GM10266 (cell line): ENCODE results near the gene WDR46.

Experiments used
- DNase-seq: peaks from one replicate; pipeline ENCODE4 v3.0.0; 2012; ENCODE audit errors: extremely low spot score
- TF ChIP-seq, protein P1 (sequence below): IDR thresholded peaks from 2 replicates; pipeline ENCODE4 v1.5.1; 2012; ENCODE audit warnings: mild to moderate bottlenecking, low read depth; ENCODE audit not compliant: control insufficient read depth, insufficient read depth; ENCODE audit errors: missing control alignments

The WDR46 gene

DNA sequence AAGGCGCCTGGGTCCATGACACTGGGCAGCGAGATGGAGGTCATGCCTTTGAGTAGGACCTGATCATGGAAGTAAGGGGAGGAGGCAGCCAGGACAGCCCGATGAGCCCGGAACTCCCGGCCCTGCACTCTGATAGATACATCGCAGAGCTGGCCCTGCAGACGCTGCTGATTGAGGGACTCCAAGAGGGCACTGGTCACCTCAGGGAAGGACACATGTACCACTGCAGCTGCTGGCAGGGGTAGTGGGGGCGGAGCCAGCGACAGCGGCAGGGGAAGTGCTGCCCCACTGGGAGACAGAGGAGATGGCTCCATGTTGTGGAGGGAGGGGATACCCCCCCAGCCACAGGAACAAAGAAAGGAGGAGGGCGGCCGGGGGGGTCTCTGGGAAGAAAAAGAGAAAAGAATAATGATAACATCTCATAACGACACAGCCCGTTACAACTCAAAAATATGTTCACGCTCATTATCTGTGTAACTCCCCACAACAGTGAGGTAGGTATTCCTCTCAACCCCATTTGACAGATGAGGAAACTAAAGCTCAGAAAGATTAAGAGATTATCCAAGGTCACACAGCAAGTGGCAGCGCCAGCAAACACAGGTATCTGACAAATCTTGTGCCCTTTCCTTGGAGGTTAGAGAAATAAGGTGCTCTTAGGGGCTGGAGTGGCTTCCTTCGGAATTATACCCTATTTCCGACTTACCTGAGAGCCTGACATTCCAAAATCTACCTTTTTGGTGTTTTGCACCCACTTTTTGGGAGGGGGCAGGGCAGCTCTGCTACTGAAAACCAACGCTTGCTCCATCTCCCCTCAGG, 27.8 kb upstream of the WDR46 start:
- DNase-seq: no peak
- TF ChIP-seq, protein P1, sequence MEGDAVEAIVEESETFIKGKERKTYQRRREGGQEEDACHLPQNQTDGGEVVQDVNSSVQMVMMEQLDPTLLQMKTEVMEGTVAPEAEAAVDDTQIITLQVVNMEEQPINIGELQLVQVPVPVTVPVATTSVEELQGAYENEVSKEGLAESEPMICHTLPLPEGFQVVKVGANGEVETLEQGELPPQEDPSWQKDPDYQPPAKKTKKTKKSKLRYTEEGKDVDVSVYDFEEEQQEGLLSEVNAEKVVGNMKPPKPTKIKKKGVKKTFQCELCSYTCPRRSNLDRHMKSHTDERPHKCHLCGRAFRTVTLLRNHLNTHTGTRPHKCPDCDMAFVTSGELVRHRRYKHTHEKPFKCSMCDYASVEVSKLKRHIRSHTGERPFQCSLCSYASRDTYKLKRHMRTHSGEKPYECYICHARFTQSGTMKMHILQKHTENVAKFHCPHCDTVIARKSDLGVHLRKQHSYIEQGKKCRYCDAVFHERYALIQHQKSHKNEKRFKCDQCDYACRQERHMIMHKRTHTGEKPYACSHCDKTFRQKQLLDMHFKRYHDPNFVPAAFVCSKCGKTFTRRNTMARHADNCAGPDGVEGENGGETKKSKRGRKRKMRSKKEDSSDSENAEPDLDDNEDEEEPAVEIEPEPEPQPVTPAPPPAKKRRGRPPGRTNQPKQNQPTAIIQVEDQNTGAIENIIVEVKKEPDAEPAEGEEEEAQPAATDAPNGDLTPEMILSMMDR: no peak

DNA sequence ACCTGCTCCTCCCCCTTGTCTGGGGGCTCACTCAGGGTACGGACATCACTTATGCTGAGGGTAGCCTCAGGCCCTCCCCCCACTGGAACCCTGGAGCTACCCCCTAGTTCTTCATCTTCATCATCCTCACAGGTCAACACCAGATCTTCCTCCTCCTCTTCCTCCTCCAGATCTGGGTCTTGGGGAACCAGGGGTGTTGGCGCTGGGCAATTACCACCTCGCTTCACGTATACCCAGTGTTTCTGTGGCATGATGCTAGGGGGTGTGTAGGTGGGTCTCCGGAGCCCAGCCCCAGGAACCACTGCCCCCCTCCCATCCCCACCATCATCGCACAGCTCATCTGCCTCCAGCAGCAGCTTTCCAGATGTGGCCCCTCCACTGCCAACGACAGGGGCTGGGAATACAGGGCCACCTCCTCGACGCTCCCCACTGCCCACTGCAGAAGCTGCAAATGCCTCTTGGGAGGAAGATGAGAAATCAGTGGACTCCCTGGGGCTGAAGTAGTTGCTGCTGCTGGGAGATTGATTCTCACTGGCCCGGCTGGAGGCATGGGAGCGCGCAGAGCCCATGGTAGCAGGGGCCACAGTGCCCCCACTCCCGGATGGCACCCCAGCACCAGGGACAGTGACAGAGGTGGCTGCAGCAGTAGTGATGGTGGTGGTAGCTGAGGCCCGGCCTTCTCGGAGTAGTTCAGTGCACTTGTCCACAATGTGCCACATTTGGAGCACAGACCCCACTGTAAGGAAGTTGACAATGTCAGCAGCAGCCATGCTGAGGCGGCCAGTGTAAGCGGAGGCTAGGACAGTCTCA, 27.0 kb upstream of the WDR46 start:
- TF ChIP-seq, protein P1: no peak
- DNase-seq: no peak

DNA sequence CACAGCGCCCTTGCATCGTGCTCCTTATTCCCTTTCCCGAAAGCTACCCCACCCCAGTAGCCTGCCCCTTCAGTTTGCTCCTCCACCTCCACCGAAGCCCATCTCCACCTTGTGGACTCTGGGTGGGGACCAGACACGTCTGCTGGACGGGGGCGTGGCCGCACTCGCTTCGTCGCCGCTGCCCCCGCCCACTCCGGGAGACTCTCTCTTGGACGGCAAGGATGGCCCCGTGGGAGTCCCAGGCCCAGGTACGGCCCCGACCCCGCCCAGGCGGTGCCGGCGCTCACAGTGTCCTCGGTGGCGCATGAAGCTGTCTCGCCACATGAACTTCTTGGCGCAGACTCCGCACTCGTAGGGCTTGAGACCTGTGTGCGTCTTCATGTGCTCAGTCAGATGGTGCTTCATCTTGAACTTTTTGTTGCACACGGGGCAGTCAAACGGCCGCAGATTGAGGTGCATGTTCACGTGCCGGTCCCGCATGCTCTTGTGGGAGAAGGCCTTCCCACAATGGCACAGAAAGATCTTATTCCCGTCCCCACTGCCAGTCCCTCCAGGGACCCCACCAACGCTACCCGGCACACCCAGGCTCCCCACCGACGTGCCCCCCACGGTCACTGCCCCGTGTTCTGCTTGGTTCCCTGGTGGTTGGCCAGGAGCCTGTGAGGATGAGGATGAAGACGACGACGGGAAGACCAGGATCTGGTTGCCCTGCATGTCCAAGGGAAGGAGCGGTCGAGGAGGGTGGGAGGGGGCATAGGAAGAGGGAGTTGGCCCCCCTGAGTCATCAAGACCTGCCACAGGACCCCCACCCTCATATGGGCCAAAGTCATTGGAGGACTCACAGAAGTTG, 26.1 kb upstream of the WDR46 start:
- no peak for DNase-seq
- TF ChIP-seq, protein P1: no peak

- peak; percentile 77 for DNase-seq
- TF ChIP-seq, protein P1: no peak
Observed at GRCh38 chr6:33314515-33314942, 25.5 kb upstream of the WDR46 start.

- DNase-seq: peak; percentile 89
- TF ChIP-seq, protein P1: no peak
Observed at GRCh38 chr6:33313709-33314514, 24.9 kb upstream of the WDR46 start, which contains the start of gene TAPBP. Gene TAPBP, minus strand, starts transcription at chr6:33314078. Its CDS starts 37 bp downstream, at chr6:33314041.

- TF ChIP-seq, protein P1: no peak
- peak; percentile 38 for DNase-seq
Observed at GRCh38 chr6:33313105-33313708, 24.2 kb upstream of the WDR46 start.
